K562 (cell line): ENCODE measurements around the gene SLC38A10. TPM values are rescaled to one million over a fixed set of nuclear protein-coding genes. Genes with fewer than 3 reads are reported as not detected.

Source experiments
- ARID4B ChIP-seq: sonication (generic); formaldehyde crosslinking; IDR thresholded peaks from 2 replicates; pipeline ENCODE4 v1.8.0; 2022; ENCODE audit warnings: mild to moderate bottlenecking, missing genetic modification reagents
- EWSR1 ChIP-seq: fragments of 450-650 bp; IDR thresholded peaks from 2 replicates; pipeline ENCODE4 v1.6.1; 2018; ENCODE audit warnings: borderline replicate concordance, mild to moderate bottlenecking, low read depth, moderate library complexity; ENCODE audit not compliant: partially characterized antibody
- GABPA ChIP-seq: fragments of 200-800 bp; sonication (Bioruptor generic); conservative IDR thresholded peaks from 2 replicates; pipeline ENCODE4 v1.6.1; 2016; ENCODE audit warnings: low read depth, missing genetic modification characterization, missing compliant biosample characterization
- GTF2F1 ChIP-seq: IDR thresholded peaks from 2 replicates; pipeline ENCODE4 v1.6.1; 2011; ENCODE audit warnings: low read depth, low read length, improper control_type of control experiment
- HDAC6 ChIP-seq: IDR thresholded peaks from 2 replicates; pipeline ENCODE4 v1.6.1; 2012; ENCODE audit warnings: low read depth, mild to moderate bottlenecking, control low read depth, inconsistent platforms, low read length, moderate library complexity
- JUNB ChIP-seq: fragments of 450-650 bp; formaldehyde crosslinking; conservative IDR thresholded peaks from 2 replicates; pipeline ENCODE4 v1.4.0; 2020; ENCODE audit warnings: mild to moderate bottlenecking
- MYC ChIP-seq, 2 experiments: fragments of 250-450 bp in 1 of 2; sonication (Bioruptor Pico) in 1 of 2; IDR thresholded peaks; 2 replicates each; pipeline versions ENCODE4 v1.5.1 to v1.6.1; 2012 to 2021; ENCODE audit warnings: low read depth in 2 of 2, borderline replicate concordance in 1 of 2, improper control_type of control experiment in 1 of 2, low read length in 1 of 2, mild to moderate bottlenecking in 1 of 2, moderate library complexity in 1 of 2
- POLR3G ChIP-seq: IDR thresholded peaks from 2 replicates; pipeline ENCODE4 v1.6.1; 2011; ENCODE audit not compliant: insufficient read length, insufficient replicate concordance; ENCODE audit errors: extremely low read depth
- PREB ChIP-seq: sonication (generic); formaldehyde crosslinking; IDR thresholded peaks from 2 replicates; pipeline ENCODE4 v1.8.1; 2023; ENCODE audit warnings: mild to moderate bottlenecking, missing genetic modification reagents
- RAD21 ChIP-seq, 2 experiments: fragments of 250-450 bp in 1 of 2; fragments of 450-650 bp in 1 of 2; sonication (Bioruptor Pico) in 1 of 2; formaldehyde crosslinking in 1 of 2; IDR thresholded peaks in 1 of 2; conservative IDR thresholded peaks in 1 of 2; 2 replicates each; pipeline versions ENCODE4 v1.4.0 to v1.8.0; 2020 to 2022; ENCODE audit warnings: mild to moderate bottlenecking in 2 of 2, moderate library complexity in 1 of 2
- RB1 ChIP-seq: fragments of 450-650 bp; IDR thresholded peaks from 2 replicates; pipeline ENCODE4 v1.6.1; 2017; ENCODE audit warnings: low read depth, mild to moderate bottlenecking
- RBM15 ChIP-seq: fragments of 200-400 bp; formaldehyde crosslinking; IDR thresholded peaks from 2 replicates; pipeline ENCODE4 v1.6.1; 2018; ENCODE audit warnings: mild to moderate bottlenecking, low read length, moderate library complexity; ENCODE audit not compliant: insufficient read depth
- SNRNP70 ChIP-seq: fragments of 200-400 bp; formaldehyde crosslinking; optimal IDR thresholded peaks from 2 replicates; pipeline ENCODE3; 2017; ENCODE audit warnings: low read depth, low read length
- TAL1 ChIP-seq: fragments of 450-650 bp; IDR thresholded peaks from 2 replicates; pipeline ENCODE4 v1.6.1; 2016; ENCODE audit warnings: mild to moderate bottlenecking
- THRAP3 ChIP-seq: fragments of 450-650 bp; IDR thresholded peaks from 2 replicates; pipeline ENCODE4 v1.6.1; 2016; ENCODE audit warnings: mild to moderate bottlenecking, inconsistent platforms, borderline replicate concordance
- TRIM25 ChIP-seq: fragments of 450-650 bp; IDR thresholded peaks from 2 replicates; pipeline ENCODE4 v1.7.0; 2016; ENCODE audit warnings: borderline replicate concordance
- U2AF1 ChIP-seq: fragments of 200-400 bp; formaldehyde crosslinking; optimal IDR thresholded peaks from 2 replicates; pipeline ENCODE3; 2017; ENCODE audit warnings: mild to moderate bottlenecking, low read depth, low read length, moderate library complexity
- XRCC5 ChIP-seq: fragments of 200-400 bp; formaldehyde crosslinking; IDR thresholded peaks from 2 replicates; pipeline ENCODE4 v1.6.1; 2017; ENCODE audit warnings: low read depth, mild to moderate bottlenecking, low read length
- ZBTB8A ChIP-seq: fragments of 450-650 bp; IDR thresholded peaks from 2 replicates; pipeline ENCODE4 v1.6.1; 2018; ENCODE audit warnings: mild to moderate bottlenecking, moderate library complexity; ENCODE audit not compliant: partially characterized antibody
- ZNF165 ChIP-seq: fragments of 250-450 bp; sonication (Bioruptor Pico); IDR thresholded peaks from 2 replicates; pipeline ENCODE4 v1.4.0; 2020; ENCODE audit warnings: borderline replicate concordance
- ZNF717 ChIP-seq: fragments of 250-450 bp; sonication (Bioruptor Pico); IDR thresholded peaks from 2 replicates; pipeline ENCODE4 v1.5.0; 2021
- ZNF785 ChIP-seq: fragments of 250-450 bp; sonication (Bioruptor Pico); IDR thresholded peaks from 2 replicates; pipeline ENCODE4 v1.4.0; 2020; ENCODE audit warnings: mild to moderate bottlenecking
- ZNF79 ChIP-seq: fragments of 250-450 bp; sonication (Bioruptor Pico); IDR thresholded peaks from 2 replicates; pipeline ENCODE4 v1.4.0; 2020; ENCODE audit warnings: low read depth, mild to moderate bottlenecking, moderate library complexity
- polyA plus RNA-seq, 8 experiments: library from polyadenylated mRNA; depleted of rRNA in 4 of 8; stranded (reverse) in 5 of 8; unstranded in 3 of 8; fragments of >200 nt; fragmentation: Nextera tagmentation in 2 of 8; fragmentation: Illumina TruSeq in 1 of 8; extraction: Ambion mirVana in 2 of 8; extraction: Trizol in 1 of 8; gene quantifications; 2 replicates each; pipeline versions ENCODE4 v1.2.1 to v1.2.3, GENCODE V29; 2011 to 2014; ENCODE audit warnings: inconsistent platforms in 1 of 8, missing spikeins in 1 of 8
- total RNA-seq, 7 experiments: library from RNA; depleted of rRNA in 6 of 7; stranded (reverse); fragments of >200 nt in 6 of 7; fragmentation: Illumina TruSeq in 2 of 7; extraction: Trizol in 2 of 7; gene quantifications; 2 replicates each; pipeline versions ENCODE4 v1.2.1 to v1.2.3, GENCODE V29; 2011 to 2021; ENCODE audit warnings: low replicate concordance in 1 of 7

The SLC38A10 gene
- total and polyA plus RNA-seq, 9 of the 15 experiments (the other 6 are each of a cell fraction or from before 2014, with no cell fraction given): 0.45 to 54.2 (median 13.8) TPM

GRCh38 chr17:81291662-81292061 lies 3.4 kb downstream of the SLC38A10 start (continued):
- no peak for TF ChIP-seq HDAC6
- TF ChIP-seq GABPA (tag): no peak
- no peak for TF ChIP-seq PREB (CRISPR knock-in tag)
- TF ChIP-seq TRIM25: no peak
- TF ChIP-seq JUNB (CRISPR knock-in tag): no peak
- TF ChIP-seq ARID4B (CRISPR knock-in tag): 0 out of 2 replicates have a peak, but pooled peaks have one; percentile 11
- no peak for TF ChIP-seq RBM15
- no peak for TF ChIP-seq THRAP3
- no peak for TF ChIP-seq ZNF785 (CRISPR knock-in tag)
- no peak for TF ChIP-seq TAL1
- TF ChIP-seq GTF2F1: no peak
- TF ChIP-seq ZNF717 (CRISPR knock-in tag): no peak
- no peak for TF ChIP-seq ZBTB8A
- TF ChIP-seq POLR3G: no peak
- peak; percentile 47; the same call in 1 of the 2 replicates for TF ChIP-seq MYC (IDR thresholded peaks at IDR 0.05; ENCODE audit: low read depth, low read length)
- TF ChIP-seq MYC (CRISPR knock-in tag; IDR thresholded peaks at IDR 0.05; ENCODE audit: borderline replicate concordance, low read depth): no peak
- TF ChIP-seq RB1: no peak
- TF ChIP-seq SNRNP70: no peak
- TF ChIP-seq XRCC5: peak; percentile 72; the same call in 1 of the 2 replicates
- no peak for TF ChIP-seq U2AF1
- TF ChIP-seq EWSR1: no peak
- no peak for TF ChIP-seq ZNF165
- TF ChIP-seq ZNF79 (CRISPR knock-in tag): no peak
- TF ChIP-seq RAD21 (CRISPR knock-in tag; conservative IDR thresholded peaks at IDR 0.05 in 1 of 2, IDR thresholded peaks at IDR 0.05 in 1 of 2): peak; percentile 66 to 75
